ENCODE measurements around the gene PDZK1. TPM values are rescaled to one million over a fixed set of nuclear protein-coding genes. Genes with fewer than 3 reads are reported as not detected.

Gene PDZK1
- 0.08 TPM in 1 of 2 replicates, not detected in the other for total RNA-seq (ENCODE audit: low replicate concordance)

GRCh38 chr1:145707183-145707867 lies at the start of gene PDZK1:
Gene PDZK1 (minus strand): TSS chr1:145707368. CDS start chr1:145688021, 19,347 bp downstream.

GRCh38 chr1:145719230-145720079 lies 12.3 kb upstream of the PDZK1 start, which contains the start of gene CD160:
Gene CD160 (plus strand): TSS chr1:145719499. CDS start chr1:145728328, 8,829 bp downstream.

Other genes with a start within 250 kb of the PDZK1 start
- 18.4 and 22.6 TPM in 2 replicates for gene GPR89A, start 99.4 kb downstream of the PDZK1 start, total RNA-seq (ENCODE audit: low replicate concordance)
- 0.12 TPM in 1 of 2 replicates, not detected in the other for gene CD160, start 12.1 kb upstream of the PDZK1 start, total RNA-seq (ENCODE audit: low replicate concordance)
- gene RNF115, start 116.7 kb upstream of the PDZK1 start, total RNA-seq (ENCODE audit: low replicate concordance) = 7.7 and 8.9 TPM in 2 replicates
- 21.0 and 28.4 TPM in 2 replicates for gene POLR3C, start 116.8 kb upstream of the PDZK1 start, total RNA-seq (ENCODE audit: low replicate concordance)
- 1.2 and 4.4 TPM in 2 replicates for gene NUDT17, start 138.3 kb upstream of the PDZK1 start, total RNA-seq (ENCODE audit: low replicate concordance)
- gene PIAS3, start 151.7 kb upstream of the PDZK1 start, total RNA-seq (ENCODE audit: low replicate concordance) = 2.5 and 6.3 TPM in 2 replicates
- gene ANKRD35, start 178.5 kb upstream of the PDZK1 start, total RNA-seq (ENCODE audit: low replicate concordance) = 0.45 and 1.4 TPM in 2 replicates
- 0.23 and 7.4 TPM in 2 replicates for gene ITGA10, start 202.7 kb upstream of the PDZK1 start, total RNA-seq (ENCODE audit: low replicate concordance)
- 22.6 and 25.1 TPM in 2 replicates for gene PEX11B, start 211.3 kb upstream of the PDZK1 start, total RNA-seq (ENCODE audit: low replicate concordance)
- 154 and 166 TPM in 2 replicates for gene RBM8A, start 220.1 kb upstream of the PDZK1 start, total RNA-seq (ENCODE audit: low replicate concordance)